ENCODE results near the gene MCM7. TPM values are rescaled to one million over a fixed set of nuclear protein-coding genes. Genes with fewer than 3 reads are reported as not detected.

The MCM7 gene
- total RNA-seq, 1 donor from 2014 or later = 101 TPM

GRCh38 chr7:100107890-100108289 lies 6.7 kb upstream of the MCM7 start:
- H3K36me3 ChIP-seq (ENCODE audit: control insufficient read depth, insufficient read depth, low read length) = peaks cover 5% of the 10 kb centered on the region
- no peak for DNase-seq (ENCODE audit: low read depth)
- H3K4me3 ChIP-seq (ENCODE audit: low read depth, low read length) = no peak overlapping the region
- TF ChIP-seq, protein P1, sequence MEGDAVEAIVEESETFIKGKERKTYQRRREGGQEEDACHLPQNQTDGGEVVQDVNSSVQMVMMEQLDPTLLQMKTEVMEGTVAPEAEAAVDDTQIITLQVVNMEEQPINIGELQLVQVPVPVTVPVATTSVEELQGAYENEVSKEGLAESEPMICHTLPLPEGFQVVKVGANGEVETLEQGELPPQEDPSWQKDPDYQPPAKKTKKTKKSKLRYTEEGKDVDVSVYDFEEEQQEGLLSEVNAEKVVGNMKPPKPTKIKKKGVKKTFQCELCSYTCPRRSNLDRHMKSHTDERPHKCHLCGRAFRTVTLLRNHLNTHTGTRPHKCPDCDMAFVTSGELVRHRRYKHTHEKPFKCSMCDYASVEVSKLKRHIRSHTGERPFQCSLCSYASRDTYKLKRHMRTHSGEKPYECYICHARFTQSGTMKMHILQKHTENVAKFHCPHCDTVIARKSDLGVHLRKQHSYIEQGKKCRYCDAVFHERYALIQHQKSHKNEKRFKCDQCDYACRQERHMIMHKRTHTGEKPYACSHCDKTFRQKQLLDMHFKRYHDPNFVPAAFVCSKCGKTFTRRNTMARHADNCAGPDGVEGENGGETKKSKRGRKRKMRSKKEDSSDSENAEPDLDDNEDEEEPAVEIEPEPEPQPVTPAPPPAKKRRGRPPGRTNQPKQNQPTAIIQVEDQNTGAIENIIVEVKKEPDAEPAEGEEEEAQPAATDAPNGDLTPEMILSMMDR (IDR thresholded peaks at IDR 0.05; ENCODE audit: insufficient read depth, low read length, poor library complexity, severe bottlenecking) = no peak
- H3K27me3 ChIP-seq (ENCODE audit: control insufficient read depth, insufficient read depth, low read length) = no peaks in the 10 kb centered on the region

DNA sequence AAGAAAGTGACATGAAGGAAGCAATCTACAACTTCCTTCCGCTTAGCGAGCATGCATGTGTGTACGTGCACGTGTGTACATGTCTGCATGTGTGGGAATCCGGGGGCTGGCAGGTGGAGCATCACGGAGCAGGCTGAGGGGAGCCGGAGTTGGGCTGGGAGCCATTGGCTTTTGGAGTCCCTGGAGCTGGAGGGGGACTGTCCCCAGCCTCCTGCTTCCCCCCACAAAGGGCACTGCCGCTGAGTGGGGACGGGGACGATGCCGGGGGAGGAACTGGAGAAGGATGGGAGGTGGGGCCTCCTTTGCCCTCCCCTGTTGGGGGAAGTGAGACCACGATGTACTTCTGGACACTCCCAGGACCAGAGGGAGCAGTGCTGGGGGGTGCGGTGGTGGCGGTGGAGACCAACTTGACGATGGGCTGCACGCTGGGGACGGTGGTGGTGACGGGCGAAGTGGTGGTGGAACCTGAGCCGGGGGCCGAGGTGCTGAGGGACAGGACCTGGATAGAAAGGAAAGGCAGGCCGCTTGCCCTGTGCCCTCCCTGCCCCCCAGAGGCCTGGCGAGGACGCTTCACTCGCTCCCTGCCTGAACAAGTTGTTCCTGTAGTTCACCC lies 6.0 kb upstream of the MCM7 start:
- no peaks in the 10 kb centered on the region for H3K27me3 ChIP-seq (ENCODE audit: control insufficient read depth, insufficient read depth, low read length)
- no peak for DNase-seq (ENCODE audit: low read depth)
- TF ChIP-seq, protein P1 (IDR thresholded peaks at IDR 0.05; ENCODE audit: insufficient read depth, low read length, poor library complexity, severe bottlenecking) = no peak
- H3K4me3 ChIP-seq (ENCODE audit: low read depth, low read length) = no peak overlapping the region
- peaks cover 5% of the 10 kb centered on the region for H3K36me3 ChIP-seq (ENCODE audit: control insufficient read depth, insufficient read depth, low read length)

DNA sequence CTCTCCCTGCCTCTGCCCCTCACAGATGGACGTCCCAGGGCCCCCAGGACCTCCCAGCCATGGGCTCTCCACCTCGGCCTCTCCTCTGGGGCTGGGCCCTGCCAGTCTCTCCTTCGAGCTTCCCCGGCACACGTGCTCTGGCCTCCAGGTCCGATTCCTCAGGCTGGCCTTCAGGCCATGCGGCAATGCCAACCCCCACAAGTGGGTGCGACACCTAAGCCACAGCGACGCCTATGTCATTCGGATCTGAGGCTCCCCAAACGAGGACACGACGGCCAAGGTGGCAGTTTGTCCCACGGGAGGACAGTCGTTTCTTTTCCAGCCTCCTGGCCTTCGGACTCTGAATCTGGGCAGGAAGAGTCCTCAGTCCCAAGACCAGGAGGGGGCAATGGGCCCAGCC lies 5.4 kb upstream of the MCM7 start:
- TF ChIP-seq, protein P1 (IDR thresholded peaks at IDR 0.05; ENCODE audit: insufficient read depth, low read length, poor library complexity, severe bottlenecking) = no peak
- H3K4me3 ChIP-seq (ENCODE audit: low read depth, low read length) = no peak overlapping the region
- peaks cover 4% of the 10 kb centered on the region for H3K36me3 ChIP-seq (ENCODE audit: control insufficient read depth, insufficient read depth, low read length)
- no peaks in the 10 kb centered on the region for H3K27me3 ChIP-seq (ENCODE audit: control insufficient read depth, insufficient read depth, low read length)
- no peak for DNase-seq (ENCODE audit: low read depth)

GRCh38 chr7:100105534-100105933 lies 4.3 kb upstream of the MCM7 start:
- peaks cover 3% of the 10 kb centered on the region for H3K36me3 ChIP-seq (ENCODE audit: control insufficient read depth, insufficient read depth, low read length)
- DNase-seq (ENCODE audit: low read depth) = no peak
- H3K4me3 ChIP-seq (ENCODE audit: low read depth, low read length) = no peak overlapping the region
- no peaks in the 10 kb centered on the region for H3K27me3 ChIP-seq (ENCODE audit: control insufficient read depth, insufficient read depth, low read length)
- TF ChIP-seq, protein P1 (IDR thresholded peaks at IDR 0.05; ENCODE audit: insufficient read depth, low read length, poor library complexity, severe bottlenecking) = no peak

DNA sequence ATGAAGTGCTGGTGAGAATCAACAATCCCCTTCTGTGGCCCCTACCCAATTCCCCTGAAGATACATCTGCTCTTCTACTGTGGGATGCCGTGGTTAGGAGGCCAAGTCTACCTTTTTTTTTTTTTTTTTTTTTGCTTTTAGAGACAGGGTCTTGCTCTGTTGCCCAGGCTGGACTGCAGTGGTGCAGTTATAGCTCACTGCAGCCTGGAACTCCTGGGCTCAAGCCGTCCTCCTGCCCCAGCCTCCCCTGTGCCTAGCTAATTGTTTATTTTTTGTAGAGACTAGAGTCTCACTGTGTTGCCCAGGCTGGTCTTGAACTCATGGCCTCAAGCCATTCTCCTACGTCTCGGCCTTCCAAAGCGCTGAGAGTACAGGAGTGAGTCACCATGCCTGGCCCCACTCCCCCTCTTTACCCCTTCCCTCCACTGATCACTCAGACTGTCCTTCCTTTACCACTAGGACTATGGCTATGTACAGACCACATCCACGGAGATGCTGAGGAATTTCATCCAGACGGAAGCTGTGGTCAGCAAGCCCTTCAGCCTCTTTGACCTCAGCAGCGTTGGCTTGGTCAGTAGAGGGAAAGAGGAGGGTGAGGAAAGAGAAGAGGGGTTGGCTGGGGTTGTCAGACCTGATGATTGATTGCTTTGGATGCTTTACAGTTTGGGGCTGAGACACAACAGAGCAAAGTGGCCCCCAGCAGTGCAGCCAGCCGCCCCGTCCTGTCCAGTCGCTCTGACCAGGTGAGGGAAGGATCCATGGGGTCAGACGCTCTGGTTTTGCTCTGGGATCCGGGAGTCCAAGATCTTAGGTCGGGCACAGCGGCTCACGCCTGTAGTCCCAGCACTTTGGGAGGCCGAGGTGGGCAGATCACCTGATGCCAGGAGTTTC lies 2.0 kb upstream of the MCM7 start:
- Histone ChIP-seq H3K36me3 (ENCODE audit: control insufficient read depth, insufficient read depth, low read length) (peaks cover 7% of the 10 kb centered on the region), H3K27me3 (ENCODE audit: control insufficient read depth, insufficient read depth, low read length) (no peaks in the 10 kb centered on the region), H3K4me3 (ENCODE audit: low read depth, low read length) (no peak overlapping the region)
- no peak for DNase-seq (ENCODE audit: low read depth)
- TF ChIP-seq, protein P1 (IDR thresholded peaks at IDR 0.05; ENCODE audit: insufficient read depth, low read length, poor library complexity, severe bottlenecking) = no peak
